Colonic mucosa (tissue), 4 donors: Measurements from ENCODE around the gene IGF2R. TPM values are rescaled to one million over a fixed set of nuclear protein-coding genes. Genes with fewer than 3 reads are reported as not detected.
A peak's percentile ranks its signal among the peaks of the same experiment; 100 is the strongest.

Experiments
- DNase-seq: peaks from one replicate; pipeline ENCODE4 v3.0.0-alpha.2; 2020
- H3K27ac ChIP-seq: fragments of 200-600 bp; one replicate; pipeline ENCODE4 v1.8.0; 2021
- H3K27me3 ChIP-seq: fragments of 200-600 bp; one replicate; pipeline ENCODE4 v1.8.0; 2021
- H3K36me3 ChIP-seq: fragments of 200-600 bp; one replicate; pipeline ENCODE4 v1.8.0; 2021
- H3K4me1 ChIP-seq: fragments of 200-600 bp; one replicate; pipeline ENCODE4 v1.8.0; 2021; ENCODE audit warnings: mild to moderate bottlenecking
- H3K4me3 ChIP-seq: fragments of 200-600 bp; one replicate; pipeline ENCODE4 v1.8.0; 2021
- H3K9ac ChIP-seq, 2 donors: one replicate each; pipeline ENCODE4 v1.7.0; 2013; ENCODE audit warnings: control low read depth in 2 of 2, low read depth in 2 of 2, low read length in 2 of 2
- H3K9me3 ChIP-seq: fragments of 200-600 bp; one replicate; pipeline ENCODE4 v1.8.0; 2021
- intact Hi-C: fragments of 100-400 bp; cut with DNase I; formaldehyde crosslinking; loops from one replicate; pipeline ENCODE4 v1.14.1; 2022
- total RNA-seq, 2 donors: library from RNA; stranded (reverse); fragmentation: NEBNext Ultra II Directional in 1 of 2; extraction: Animal tissue kit (Norgen Biotek cat#: 25700) in 1 of 2; gene quantifications; one replicate each; pipeline ENCODE4 v1.2.1, GENCODE V29; 2021
- TF ChIP-seq, protein P1 (sequence below): fragments of 200-600 bp; IDR thresholded peaks from one replicate; pipeline ENCODE4 v1.8.0; 2022; ENCODE audit warnings: antibody characterized with exemption, mild to moderate bottlenecking
- donor health status: healthy.
- donor health status: DM: no; HTN: no; CAD: no.
- donor health status: DM: no; HTN: no; CAD: no.

Gene IGF2R
- total RNA-seq, 2 donors from 2014 or later: 73.8 to 84.4 TPM

DNA sequence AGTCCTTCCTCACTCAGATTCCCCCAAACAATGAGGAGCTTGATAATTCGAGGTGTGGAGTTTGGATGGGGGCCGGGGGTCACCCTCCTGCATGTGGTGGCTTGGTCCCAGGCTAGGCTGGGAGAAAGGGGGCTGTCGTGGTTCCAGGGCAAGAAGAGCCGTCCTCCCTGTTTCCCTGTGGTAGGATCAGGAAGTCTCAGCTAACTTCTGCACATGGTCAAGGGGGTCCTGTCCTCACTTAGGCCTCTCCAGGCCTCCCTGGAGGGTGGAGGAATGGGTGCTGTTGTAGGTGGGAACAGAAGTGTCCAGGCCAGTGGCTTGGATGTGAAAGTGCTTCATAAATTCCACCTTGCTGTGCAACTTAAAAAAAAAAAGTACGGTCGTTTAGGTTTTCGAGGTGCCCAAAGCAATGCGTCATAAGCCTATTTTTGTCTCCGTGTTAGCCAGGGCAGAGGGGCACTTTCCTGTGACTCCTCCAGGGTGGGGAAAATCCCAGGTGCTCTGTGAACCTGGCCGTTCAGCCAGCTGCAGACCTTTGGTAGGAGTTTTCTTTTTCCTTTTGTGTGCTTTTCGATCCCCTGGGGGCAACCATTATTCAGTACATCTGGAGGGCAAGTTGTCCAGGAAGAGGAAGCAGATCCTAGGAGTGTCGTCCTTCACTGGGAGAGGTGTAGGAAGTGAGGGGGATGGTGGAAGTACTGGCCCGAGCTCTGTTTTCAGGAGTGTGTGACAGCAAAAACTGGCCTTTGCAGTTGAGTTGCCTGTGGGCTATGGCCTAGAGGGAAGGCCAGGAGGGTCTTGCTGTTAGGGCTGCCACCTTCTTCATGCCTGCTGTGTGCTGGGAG is 9.6 kb downstream of the IGF2R start:
- no peak overlapping the region for H3K4me3 ChIP-seq
- TF ChIP-seq, protein P1, sequence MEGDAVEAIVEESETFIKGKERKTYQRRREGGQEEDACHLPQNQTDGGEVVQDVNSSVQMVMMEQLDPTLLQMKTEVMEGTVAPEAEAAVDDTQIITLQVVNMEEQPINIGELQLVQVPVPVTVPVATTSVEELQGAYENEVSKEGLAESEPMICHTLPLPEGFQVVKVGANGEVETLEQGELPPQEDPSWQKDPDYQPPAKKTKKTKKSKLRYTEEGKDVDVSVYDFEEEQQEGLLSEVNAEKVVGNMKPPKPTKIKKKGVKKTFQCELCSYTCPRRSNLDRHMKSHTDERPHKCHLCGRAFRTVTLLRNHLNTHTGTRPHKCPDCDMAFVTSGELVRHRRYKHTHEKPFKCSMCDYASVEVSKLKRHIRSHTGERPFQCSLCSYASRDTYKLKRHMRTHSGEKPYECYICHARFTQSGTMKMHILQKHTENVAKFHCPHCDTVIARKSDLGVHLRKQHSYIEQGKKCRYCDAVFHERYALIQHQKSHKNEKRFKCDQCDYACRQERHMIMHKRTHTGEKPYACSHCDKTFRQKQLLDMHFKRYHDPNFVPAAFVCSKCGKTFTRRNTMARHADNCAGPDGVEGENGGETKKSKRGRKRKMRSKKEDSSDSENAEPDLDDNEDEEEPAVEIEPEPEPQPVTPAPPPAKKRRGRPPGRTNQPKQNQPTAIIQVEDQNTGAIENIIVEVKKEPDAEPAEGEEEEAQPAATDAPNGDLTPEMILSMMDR: no peak
- H3K36me3 ChIP-seq: no peaks in the 10 kb centered on the region
- intact Hi-C loops: no loop called here
- H3K9ac ChIP-seq: peak overlapping the region in 1 of 2 donors; percentile 52
- H3K27ac ChIP-seq: peak overlapping the region; percentile 56
- peaks cover 9% of the 10 kb centered on the region for H3K4me1 ChIP-seq
- DNase-seq: no peak
- no peaks in the 10 kb centered on the region for H3K27me3 ChIP-seq
- no peaks in the 10 kb centered on the region for H3K9me3 ChIP-seq

DNA sequence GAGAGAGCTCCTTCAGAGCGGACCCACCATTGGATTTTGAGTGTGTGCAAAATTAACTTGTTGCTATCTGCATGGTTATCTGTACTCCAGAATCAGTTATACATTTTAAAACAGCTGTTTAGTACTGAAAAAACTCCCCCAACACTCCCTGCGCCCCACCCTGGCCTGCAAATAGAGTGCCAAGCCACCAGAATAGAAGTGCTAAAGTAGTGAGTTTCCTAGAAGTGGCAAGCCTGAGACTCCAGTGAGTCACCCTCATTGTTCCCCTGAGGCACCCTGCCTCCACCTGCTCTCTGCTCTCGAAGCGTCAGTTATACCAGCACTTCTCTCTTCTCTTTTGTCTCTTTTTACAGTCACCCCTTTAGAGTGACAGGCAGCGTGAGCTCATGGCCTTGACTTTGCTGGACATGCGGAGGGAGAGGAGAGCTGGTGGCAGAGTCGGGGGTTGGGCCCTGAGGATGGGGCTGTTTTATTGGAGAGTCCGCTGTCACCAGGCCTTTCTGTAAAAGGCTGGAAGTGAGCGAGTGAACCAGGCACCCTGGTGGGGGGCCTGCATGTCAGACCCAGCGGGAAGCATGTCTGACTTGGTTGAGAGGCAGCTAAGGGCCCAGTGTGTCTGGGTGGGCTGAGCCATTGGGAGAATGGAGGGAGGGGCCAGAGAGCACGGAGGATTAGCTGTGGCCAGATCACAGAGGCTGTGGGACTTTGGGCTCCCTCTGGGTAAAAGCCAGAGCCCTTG is 10.4 kb downstream of the IGF2R start:
- H3K9ac ChIP-seq: peak overlapping the region in 1 of 2 donors; percentile 52
- intact Hi-C loops: no loop called here

DNA sequence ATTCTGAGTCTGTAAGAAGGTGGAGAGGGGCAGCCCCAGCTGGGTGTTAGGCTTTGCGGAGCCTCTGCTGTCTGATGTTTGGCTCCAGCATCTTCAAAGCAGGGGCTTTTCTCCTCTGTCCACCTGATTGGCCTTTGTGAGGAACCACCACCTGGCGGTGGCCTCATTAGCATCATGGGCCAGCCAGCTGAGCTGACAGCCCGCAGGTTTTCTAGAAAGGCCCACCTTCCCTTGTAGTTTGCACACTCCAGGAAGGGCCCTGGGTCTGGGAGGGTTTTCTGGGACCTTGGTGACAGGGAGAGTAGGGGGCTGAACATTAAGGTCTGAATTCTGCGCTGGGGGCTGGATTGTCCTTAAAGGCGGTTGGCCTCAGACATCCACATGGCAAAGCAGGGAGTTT is 11.6 kb downstream of the IGF2R start:
- Histone ChIP-seq H3K36me3 (no peaks in the 10 kb centered on the region), H3K4me3 (no peak overlapping the region), H3K9ac (no peak overlapping the region), H3K4me1 (peaks cover 9% of the 10 kb centered on the region), H3K27me3 (no peaks in the 10 kb centered on the region), H3K27ac (no peak overlapping the region), H3K9me3 (no peaks in the 10 kb centered on the region)
- intact Hi-C loops: no loop called here
- TF ChIP-seq, protein P1: no peak
- no peak for DNase-seq

More for the DNA sequence above, 10.4 kb downstream of the IGF2R start:
- H3K9me3 ChIP-seq: no peaks in the 10 kb centered on the region
- peak overlapping the region; percentile 56 for H3K27ac ChIP-seq
- H3K4me3 ChIP-seq: no peak overlapping the region
- H3K27me3 ChIP-seq: no peaks in the 10 kb centered on the region
- peak; percentile 59 for DNase-seq
- H3K4me1 ChIP-seq: peaks cover 9% of the 10 kb centered on the region
- no peaks in the 10 kb centered on the region for H3K36me3 ChIP-seq
- TF ChIP-seq, protein P1: no peak

DNA sequence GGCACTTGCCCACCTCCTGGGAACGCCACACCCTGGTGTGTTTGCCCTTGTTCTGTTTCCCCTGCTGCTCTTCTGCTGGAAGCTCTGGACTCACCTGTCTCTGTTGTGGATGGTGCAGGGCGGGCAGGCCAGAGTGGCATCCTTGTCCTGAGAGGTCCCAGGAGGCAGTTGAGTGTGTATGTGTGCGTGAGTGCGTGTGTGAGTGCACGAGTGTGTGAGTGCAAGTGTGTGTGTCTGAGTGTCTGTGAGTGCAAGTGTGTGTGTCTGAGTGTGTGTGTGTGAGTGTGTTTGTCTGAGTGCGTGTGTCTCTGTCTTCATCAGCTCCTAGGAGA is 12.2 kb downstream of the IGF2R start:
- intact Hi-C loops: no loop called here
- DNase-seq: no peak
- no peak overlapping the region for H3K4me3 ChIP-seq
- H3K4me1 ChIP-seq: peaks cover 9% of the 10 kb centered on the region
- no peaks in the 10 kb centered on the region for H3K36me3 ChIP-seq
- H3K9me3 ChIP-seq: no peaks in the 10 kb centered on the region
- H3K9ac ChIP-seq: peak overlapping the region in 1 of 2 donors; percentile 6
- TF ChIP-seq, protein P1: no peak
- peak overlapping the region; percentile 45 for H3K27ac ChIP-seq
- no peaks in the 10 kb centered on the region for H3K27me3 ChIP-seq

DNA sequence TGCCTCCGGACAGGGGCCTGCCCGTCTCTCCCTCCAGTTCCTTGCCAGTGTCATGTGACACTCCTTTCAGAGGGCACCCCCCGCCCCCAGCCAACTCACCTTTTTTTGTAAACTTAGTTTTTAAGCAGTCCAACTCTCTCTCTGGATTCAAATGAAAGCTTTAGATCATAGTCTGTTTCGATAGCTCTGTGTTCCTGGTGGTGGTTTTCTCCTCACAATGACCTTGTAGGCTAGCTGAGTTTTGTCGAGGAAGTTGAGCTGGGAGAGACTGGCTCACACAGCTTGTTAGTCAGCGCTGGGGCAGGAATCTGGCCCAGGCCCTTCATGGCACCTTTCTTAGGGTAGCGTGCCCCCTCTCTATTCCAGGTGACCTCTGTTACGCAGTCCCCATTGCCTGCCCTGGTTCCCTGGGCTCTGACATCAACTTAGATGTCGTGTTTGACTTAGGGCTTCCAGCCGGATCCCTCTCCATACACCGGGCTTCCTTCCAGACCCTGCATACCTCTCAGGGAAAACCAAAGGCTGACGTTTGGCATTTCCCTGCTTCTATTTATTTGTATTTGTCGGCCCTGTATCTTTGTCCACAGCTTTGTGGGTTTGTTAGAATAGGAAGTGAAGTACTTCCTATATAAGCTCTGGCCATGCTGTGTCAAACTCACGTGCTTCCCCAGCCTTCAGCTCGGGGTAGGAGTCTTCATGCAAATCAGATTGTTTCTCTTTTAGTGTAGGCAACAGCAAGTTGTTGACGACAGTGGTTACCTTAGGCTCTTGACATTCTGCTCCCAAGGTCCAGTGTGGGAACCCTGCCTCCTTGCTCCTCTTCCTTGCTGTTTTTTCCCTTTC is 12.7 kb downstream of the IGF2R start:
- no peaks in the 10 kb centered on the region for H3K9me3 ChIP-seq
- H3K4me3 ChIP-seq: no peak overlapping the region
- H3K27ac ChIP-seq: peak overlapping the region; percentile 45
- peak overlapping the region in 1 of 2 donors; percentile 29 for H3K9ac ChIP-seq
- H3K36me3 ChIP-seq: no peaks in the 10 kb centered on the region
- TF ChIP-seq, protein P1: no peak
- DNase-seq: no peak
- intact Hi-C loops: no loop called here
- H3K27me3 ChIP-seq: no peaks in the 10 kb centered on the region
- H3K4me1 ChIP-seq: peaks cover 9% of the 10 kb centered on the region
